Mononuclear cell (primary cell): Measurements from ENCODE around the gene RBM19. TPM values are rescaled to one million over a fixed set of nuclear protein-coding genes. Genes with fewer than 3 reads are reported as not detected.

ENCODE experiments used
- H3K27me3 ChIP-seq: 2 replicates; pipeline ENCODE4 v1.6.0; 2011; ENCODE audit warnings: low read length, control low read depth; ENCODE audit not compliant: insufficient read depth
- H3K4me1 ChIP-seq: 2 replicates; pipeline ENCODE4 v1.5.1; 2011; ENCODE audit warnings: mild to moderate bottlenecking, low read length, control low read depth; ENCODE audit not compliant: insufficient read depth
- H3K4me3 ChIP-seq: 2 replicates; pipeline ENCODE4 v1.5.1; 2011; ENCODE audit warnings: mild to moderate bottlenecking, low read length, moderate library complexity
- H3K9me3 ChIP-seq: 2 replicates; pipeline ENCODE4 v1.5.1; 2011; ENCODE audit warnings: low read depth, mild to moderate bottlenecking, control low read depth, low read length
- total RNA-seq: library from RNA; depleted of rRNA; stranded (reverse); fragments of >200 nt; gene quantifications from one replicate; pipeline ENCODE4 v1.2.3, GENCODE V29; 2012

The RBM19 gene
- total RNA-seq, 1 donor, result 33.8 TPM

GRCh38 chr12:113933201-113933786 lies 32.8 kb downstream of the RBM19 start:
- no peaks in the 10 kb centered on the region for H3K9me3 ChIP-seq
- no peak overlapping the region for H3K4me3 ChIP-seq
- no peaks in the 10 kb centered on the region for H3K4me1 ChIP-seq
- no peaks in the 10 kb centered on the region for H3K27me3 ChIP-seq

- Histone ChIP-seq H3K4me3 (no peak overlapping the region), H3K4me1 (no peaks in the 10 kb centered on the region), H3K27me3 (no peaks in the 10 kb centered on the region), H3K9me3 (no peaks in the 10 kb centered on the region)
Observed at GRCh38 chr12:113932381-113933196, 33.5 kb downstream of the RBM19 start.

- Histone ChIP-seq H3K4me3 (no peak overlapping the region), H3K27me3 (no peaks in the 10 kb centered on the region), H3K4me1 (no peaks in the 10 kb centered on the region), H3K9me3 (no peaks in the 10 kb centered on the region)
Observed at GRCh38 chr12:113931517-113931916, 34.6 kb downstream of the RBM19 start.

- Histone ChIP-seq H3K4me1 (no peaks in the 10 kb centered on the region), H3K27me3 (no peaks in the 10 kb centered on the region), H3K4me3 (no peak overlapping the region), H3K9me3 (no peaks in the 10 kb centered on the region)
Observed at GRCh38 chr12:113930249-113930648, 35.9 kb downstream of the RBM19 start.

- Histone ChIP-seq H3K27me3 (no peaks in the 10 kb centered on the region), H3K4me3 (no peak overlapping the region), H3K9me3 (no peaks in the 10 kb centered on the region), H3K4me1 (no peaks in the 10 kb centered on the region)
Observed at GRCh38 chr12:113929312-113929989, 36.7 kb downstream of the RBM19 start.

- H3K4me1 ChIP-seq, result no peaks in the 10 kb centered on the region
- H3K9me3 ChIP-seq, result no peaks in the 10 kb centered on the region
- H3K27me3 ChIP-seq, result no peaks in the 10 kb centered on the region
- H3K4me3 ChIP-seq, result no peak overlapping the region
Observed at GRCh38 chr12:113926788-113927187, 39.3 kb downstream of the RBM19 start.

GRCh38 chr12:113924341-113924740 lies 41.8 kb downstream of the RBM19 start:
- no peak overlapping the region for H3K4me3 ChIP-seq
- no peaks in the 10 kb centered on the region for H3K4me1 ChIP-seq
- no peaks in the 10 kb centered on the region for H3K27me3 ChIP-seq
- no peaks in the 10 kb centered on the region for H3K9me3 ChIP-seq

- Histone ChIP-seq H3K4me1 (no peaks in the 10 kb centered on the region), H3K4me3 (no peak overlapping the region), H3K27me3 (no peaks in the 10 kb centered on the region), H3K9me3 (no peaks in the 10 kb centered on the region)
Observed at GRCh38 chr12:113923251-113923650, 42.9 kb downstream of the RBM19 start.

- Histone ChIP-seq H3K27me3 (no peaks in the 10 kb centered on the region), H3K4me3 (no peak overlapping the region), H3K9me3 (no peaks in the 10 kb centered on the region), H3K4me1 (no peaks in the 10 kb centered on the region)
Observed at GRCh38 chr12:113921430-113921829, 44.7 kb downstream of the RBM19 start.

GRCh38 chr12:113919791-113920190 lies 46.3 kb downstream of the RBM19 start:
- Histone ChIP-seq H3K4me1 (no peaks in the 10 kb centered on the region), H3K4me3 (no peak overlapping the region), H3K27me3 (no peaks in the 10 kb centered on the region), H3K9me3 (no peaks in the 10 kb centered on the region)

GRCh38 chr12:113918306-113918705 lies 47.8 kb downstream of the RBM19 start:
- no peak overlapping the region for H3K4me3 ChIP-seq
- H3K4me1 ChIP-seq, result no peaks in the 10 kb centered on the region
- no peaks in the 10 kb centered on the region for H3K9me3 ChIP-seq
- no peaks in the 10 kb centered on the region for H3K27me3 ChIP-seq

- H3K9me3 ChIP-seq, result no peaks in the 10 kb centered on the region
- no peak overlapping the region for H3K4me3 ChIP-seq
- no peaks in the 10 kb centered on the region for H3K27me3 ChIP-seq
- H3K4me1 ChIP-seq, result no peaks in the 10 kb centered on the region
Observed at GRCh38 chr12:113917393-113917792, 48.7 kb downstream of the RBM19 start.

- no peaks in the 10 kb centered on the region for H3K27me3 ChIP-seq
- H3K4me1 ChIP-seq, result no peaks in the 10 kb centered on the region
- H3K9me3 ChIP-seq, result no peaks in the 10 kb centered on the region
- H3K4me3 ChIP-seq, result no peak overlapping the region
Observed at GRCh38 chr12:113914806-113915205, 51.3 kb downstream of the RBM19 start.

GRCh38 chr12:113914176-113914575 lies 51.9 kb downstream of the RBM19 start:
- Histone ChIP-seq H3K9me3 (no peaks in the 10 kb centered on the region), H3K4me3 (no peak overlapping the region), H3K4me1 (no peaks in the 10 kb centered on the region), H3K27me3 (no peaks in the 10 kb centered on the region)

GRCh38 chr12:113912760-113913329 lies 53.3 kb downstream of the RBM19 start:
- Histone ChIP-seq H3K27me3 (no peaks in the 10 kb centered on the region), H3K4me3 (no peak overlapping the region), H3K9me3 (no peaks in the 10 kb centered on the region), H3K4me1 (no peaks in the 10 kb centered on the region)
